Measurements from ENCODE around the gene ZNF831.

The ZNF831 gene

GRCh38 chr20:59217173-59217572 is 53.6 kb downstream of the ZNF831 start:
- no peak for DNase-seq

GRCh38 chr20:59217794-59218280 is 54.2 kb downstream of the ZNF831 start:
- no peak for DNase-seq

GRCh38 chr20:59219211-59219610 is 55.6 kb downstream of the ZNF831 start:
- DNase-seq = no peak

DNA sequence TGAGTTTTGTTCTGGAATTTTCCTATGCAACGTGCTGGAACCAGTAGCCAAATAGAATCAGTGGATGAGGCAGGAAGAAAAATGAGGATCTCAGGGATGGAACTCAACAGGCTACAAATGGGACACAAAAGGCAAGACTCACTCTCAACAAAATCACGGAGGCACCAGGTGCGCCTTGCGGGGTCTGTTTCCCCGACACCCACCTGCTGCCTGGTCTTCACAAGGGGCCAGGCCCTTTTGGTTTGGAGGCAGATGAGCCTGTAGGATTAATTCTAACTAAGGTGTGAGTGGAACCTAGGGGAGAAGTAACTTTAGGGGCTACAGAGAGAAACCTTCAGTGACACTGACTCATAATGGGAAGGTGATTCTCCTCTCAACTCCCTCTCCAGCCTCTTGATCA is 56.5 kb downstream of the ZNF831 start:
- DNase-seq = no peak

DNA sequence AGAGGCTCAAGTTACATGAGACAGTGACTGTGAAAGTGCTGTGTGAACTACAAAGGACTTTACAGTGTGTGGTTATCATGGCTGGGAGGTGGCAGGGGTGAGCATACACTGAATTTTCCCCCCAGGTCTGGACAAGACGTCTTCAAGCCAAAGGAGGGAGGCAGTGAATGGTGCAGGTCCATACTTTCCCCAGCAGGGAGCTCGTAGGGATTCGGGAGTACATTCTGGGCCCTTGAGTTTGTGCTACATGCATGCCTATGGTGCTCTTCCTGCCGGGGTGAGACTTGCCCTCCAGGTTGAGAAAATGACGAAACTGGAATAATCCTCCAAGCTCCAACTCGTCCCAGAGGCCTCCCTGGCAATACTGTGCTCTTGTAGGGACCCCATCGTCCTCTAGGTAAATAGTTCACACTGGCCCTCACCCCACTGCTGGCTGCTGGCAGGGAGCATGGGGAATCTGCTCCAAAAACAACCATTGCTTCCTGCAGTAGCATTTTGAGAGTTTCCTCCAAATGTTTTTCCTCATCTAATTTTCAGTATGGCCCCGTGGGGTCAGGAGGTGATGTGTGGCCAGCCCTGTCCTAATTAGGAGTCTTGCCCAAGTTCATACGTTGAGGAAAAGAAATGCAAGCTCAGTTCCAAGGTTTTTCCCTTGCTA is 57.6 kb downstream of the ZNF831 start:
- DNase-seq = no peak

DNA sequence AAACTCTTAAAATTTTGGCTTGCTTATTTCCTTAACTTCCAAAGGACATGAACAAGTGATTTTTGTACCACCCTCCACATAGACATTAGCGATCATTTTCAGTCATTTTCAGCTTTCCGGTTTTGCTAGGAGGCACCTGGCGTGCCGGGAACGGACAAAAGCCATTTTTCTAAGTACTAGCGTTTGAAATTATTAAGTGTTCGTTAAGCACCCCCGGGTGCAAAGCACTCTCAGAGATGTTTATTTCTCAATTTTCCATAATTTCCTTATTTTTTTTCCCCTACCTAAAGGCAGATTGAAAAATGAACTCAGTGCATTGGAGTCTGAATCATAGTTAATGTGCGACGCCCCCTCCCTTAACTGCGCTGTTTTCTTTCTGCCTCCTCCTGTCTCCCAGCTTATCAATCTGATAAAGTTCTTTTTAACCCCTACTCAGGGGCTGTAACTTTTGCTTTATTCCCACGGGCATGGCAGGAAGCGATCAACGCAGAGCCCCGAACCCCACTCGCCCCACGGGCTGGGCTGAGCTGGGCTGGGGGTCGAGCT is 58.2 kb downstream of the ZNF831 start:
- no peak for DNase-seq

DNA sequence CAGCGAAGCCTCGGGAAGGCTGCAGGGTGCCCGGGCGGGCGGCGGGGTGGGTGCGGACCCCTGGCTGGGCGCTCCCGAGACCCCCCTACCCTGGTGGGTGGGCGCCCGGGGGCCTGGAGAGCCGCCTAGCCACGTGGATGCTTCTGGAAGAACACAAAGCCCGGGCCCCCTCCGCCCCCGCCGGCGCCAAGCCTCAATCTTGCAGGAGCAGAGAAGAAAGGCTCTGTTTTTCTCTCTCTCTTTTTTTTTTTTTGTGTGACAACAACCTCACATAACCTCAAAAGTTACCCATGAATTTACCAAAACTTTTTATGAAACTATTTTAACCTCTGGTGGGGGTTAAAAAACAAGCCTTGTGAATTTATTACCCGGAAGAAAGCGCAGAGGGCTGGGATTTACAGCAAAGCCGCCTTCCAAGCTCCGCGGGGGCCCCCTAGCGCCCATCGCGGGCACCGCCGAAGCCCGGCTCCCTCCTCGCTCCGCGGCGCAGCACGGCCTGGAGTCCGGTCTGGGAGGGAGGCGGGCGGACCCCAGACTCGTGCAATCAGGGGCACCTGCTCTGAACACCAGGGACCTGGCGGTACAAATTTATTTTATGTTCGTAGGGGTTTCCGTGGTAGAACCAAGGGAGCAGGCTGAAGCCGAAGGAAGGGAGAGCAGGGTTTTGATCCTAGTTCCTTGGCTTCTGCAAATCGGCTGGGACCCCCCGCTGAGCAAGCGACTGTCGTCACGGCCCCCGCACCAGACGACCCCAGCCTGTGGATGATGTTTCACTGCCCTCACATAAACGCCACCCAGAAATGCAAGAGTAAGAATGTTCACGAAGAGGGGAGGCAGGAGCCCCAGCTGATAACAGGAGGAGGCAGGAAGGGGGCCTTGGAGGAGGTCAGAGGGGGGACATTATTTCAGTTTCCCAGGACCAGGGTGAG is 58.9 kb downstream of the ZNF831 start:
- DNase-seq = peak; percentile 55

GRCh38 chr20:59223182-59223601 is 59.6 kb downstream of the ZNF831 start:
- no peak for DNase-seq

DNA sequence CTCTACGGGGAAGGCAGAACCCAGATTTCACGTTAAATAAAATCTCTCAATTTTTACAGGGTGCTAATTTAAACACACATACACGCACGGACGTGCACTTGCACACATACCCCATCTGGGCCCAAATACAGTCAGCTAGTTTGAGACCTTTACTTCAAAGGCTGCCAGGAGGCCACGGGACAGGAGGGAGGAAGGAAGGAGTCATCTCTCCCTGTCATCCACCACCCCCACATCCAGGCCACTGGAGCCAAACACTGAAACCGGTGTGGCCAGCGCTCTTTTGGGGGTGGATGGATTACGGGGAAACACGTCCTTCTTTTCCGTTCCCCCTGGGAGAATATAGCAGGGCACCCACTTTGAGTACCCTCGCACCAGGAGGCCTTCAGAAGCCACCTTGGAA is 60.1 kb downstream of the ZNF831 start:
- DNase-seq = no peak

DNA sequence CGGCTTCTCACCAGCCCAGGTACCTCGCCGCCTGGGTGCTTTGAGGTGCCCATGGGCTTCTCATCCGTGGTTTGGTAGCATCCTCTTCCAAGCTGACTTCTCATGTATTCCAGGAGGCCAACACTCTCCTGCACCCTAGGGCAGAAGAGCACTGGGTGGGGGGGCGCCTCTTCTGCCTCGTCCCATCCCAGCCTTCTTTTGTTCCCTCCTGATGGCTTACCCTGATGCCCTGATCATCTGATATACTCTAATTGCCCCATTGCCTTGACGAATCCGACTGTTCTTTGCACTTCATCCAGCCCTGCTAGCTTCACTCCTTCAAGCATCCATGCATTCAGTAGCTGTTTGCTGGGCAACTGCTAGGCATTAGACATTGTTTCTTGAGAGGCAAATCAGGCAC is 60.6 kb downstream of the ZNF831 start:
- no peak for DNase-seq

GRCh38 chr20:59230385-59230784 is 66.8 kb downstream of the ZNF831 start:
- DNase-seq = no peak

- DNase-seq = no peak
These were observed 67.6 kb downstream of the ZNF831 start for GRCh38 chr20:59231124-59231804.

- no peak for DNase-seq
These were observed 69.0 kb downstream of the ZNF831 start for GRCh38 chr20:59232618-59233017.

DNA sequence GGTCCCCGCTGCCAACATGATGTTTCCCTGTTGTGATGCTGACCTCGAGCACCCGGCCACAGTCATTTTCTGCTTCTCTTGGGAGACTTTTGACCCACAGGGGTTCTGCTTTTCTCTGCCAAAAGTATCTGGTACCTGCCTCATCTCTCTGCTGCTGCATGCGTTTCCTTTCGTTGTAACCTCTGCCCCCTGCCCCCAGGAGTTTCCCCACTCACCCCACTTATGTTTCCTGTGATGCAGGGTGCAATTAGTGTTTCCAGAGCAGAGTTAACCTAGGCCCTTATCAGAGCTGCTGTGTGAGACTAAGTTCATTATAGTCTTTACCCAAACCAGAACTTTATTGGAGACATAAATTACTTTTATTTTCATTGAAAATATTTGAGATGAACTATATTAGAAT is 71.6 kb downstream of the ZNF831 start:
- no peak for DNase-seq

DNA sequence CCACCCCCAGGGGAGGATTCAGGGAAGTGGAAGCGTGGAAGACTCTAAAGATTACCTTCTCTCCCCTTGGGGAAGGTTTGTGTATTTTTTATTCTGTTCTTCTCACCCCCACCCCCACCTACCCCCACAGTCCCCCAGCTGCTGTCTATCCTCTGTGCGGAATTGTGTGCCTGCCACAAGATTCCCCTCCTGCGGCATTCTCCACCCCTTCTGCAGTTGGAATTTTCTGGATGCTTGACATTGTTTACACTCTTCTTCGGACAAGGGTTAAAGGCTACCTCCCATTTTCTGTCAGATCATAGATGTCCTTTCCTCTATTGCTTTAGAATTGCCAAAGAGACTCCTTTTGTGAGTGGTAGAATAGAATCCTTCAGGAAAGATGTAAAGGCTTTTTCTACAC is 76.4 kb downstream of the ZNF831 start:
- no peak for DNase-seq

GRCh38 chr20:59242714-59243626 is 79.3 kb downstream of the ZNF831 start:
- DNase-seq = no peak

GRCh38 chr20:59246691-59247400 is 83.2 kb downstream of the ZNF831 start:
- DNase-seq = no peak

DNA sequence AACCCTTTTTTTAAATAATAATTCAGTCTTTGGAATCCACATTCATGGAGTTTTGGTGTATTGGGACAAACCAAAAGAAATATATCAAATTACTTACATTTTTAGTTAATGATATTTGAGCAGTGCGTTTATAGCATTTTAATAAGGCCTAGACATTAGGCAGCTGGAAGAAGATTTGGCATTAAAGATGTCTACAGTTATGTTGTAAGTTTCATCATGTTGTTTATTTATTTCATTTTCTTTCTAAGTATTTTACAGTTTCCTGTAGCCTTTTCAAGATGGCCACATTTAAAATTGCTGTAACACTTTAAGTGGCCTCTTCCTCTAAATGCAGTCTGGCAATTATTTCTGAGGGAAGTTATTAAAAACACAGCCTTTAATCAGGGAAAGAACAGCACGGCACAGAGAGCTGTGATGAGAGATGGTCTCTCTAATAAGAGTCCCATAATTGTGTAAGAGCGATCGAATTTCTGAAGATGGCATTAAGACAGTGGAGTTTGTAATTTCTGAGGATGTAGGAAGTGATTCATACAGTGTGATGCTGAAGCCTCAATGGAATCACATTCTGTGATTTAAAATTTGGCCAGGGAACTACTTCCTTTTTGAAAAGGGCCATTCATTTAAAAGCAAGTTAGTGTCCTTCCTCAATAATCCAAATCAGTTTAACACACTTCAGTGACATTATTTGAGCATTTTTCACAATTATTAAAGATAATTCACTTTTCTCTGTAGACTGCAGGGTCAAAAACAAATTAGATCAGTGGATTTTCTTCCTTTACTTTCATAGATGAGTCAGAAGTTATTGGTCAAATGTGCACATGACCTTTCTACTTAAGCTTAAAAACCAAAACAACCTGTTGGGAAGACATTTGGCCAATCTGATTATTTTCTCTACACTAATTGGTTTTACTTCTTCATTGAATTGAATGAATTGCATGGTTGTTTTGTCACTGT is 84.4 kb downstream of the ZNF831 start:
- no peak for DNase-seq

- DNase-seq = no peak
These were observed 86.7 kb downstream of the ZNF831 start for GRCh38 chr20:59250293-59250692.

DNA sequence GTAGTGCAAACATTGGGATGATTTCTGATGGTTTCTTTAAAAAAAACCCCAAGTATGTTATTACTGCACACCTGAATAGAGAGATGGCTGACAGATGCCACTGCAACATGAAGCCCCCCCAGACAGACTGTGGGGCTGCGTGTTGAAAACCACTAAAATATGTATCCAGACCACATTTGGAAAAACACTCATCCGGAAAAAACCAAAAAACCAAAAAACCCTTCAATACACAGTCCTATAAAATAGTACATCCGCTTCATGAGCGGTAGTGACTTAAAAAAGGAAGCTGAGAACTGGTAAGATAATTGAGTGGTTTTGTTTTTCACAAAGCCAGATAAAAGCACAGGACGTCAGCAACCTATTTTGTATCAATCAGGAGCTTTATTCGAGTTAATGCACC is 89.7 kb downstream of the ZNF831 start:
- DNase-seq = no peak
